ENCODE measurements around the gene LTN1.

The LTN1 gene

DNA sequence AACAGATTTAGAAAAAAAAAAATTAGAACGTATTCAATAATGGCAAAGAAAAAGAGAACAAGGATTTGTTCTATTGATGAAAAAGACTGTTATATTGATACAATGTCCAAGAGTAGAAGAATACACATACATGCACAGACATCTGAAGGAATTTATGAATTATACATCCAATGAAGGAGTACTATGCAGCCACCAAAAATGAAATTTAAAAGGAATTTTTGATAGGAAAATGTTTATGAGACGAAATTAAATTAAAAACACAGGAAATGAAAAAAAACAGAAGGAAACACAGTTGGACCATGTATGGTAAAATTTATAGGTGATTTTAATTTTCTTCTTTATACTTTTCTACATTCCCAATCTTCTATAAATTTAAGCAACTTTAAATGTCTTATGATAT, 110.3 kb downstream of the LTN1 start:
- DNase-seq = no peak

All from activated CD4-positive, alpha-beta T cell treated with anti-CD3 and anti-CD28 coated beads for 4 hours (primary cell).